Activated CD4-positive, alpha-beta T cell treated with anti-CD3 and anti-CD28 coated beads, Interleukin-10, Interleukin-2, amounts not matched to agents 100 ng/mL and 50 ng/mL, durations not matched to agents 16 hours and 8 hours (primary cell): ENCODE data around the gene NEDD9.

Experiments used
- DNase-seq: peaks from one replicate; pipeline ENCODE4 v3.0.0-alpha.2; 2020

Gene NEDD9

GRCh38 chr6:11200356-11200755 lies 32.1 kb downstream of the NEDD9 start:
- no peak for DNase-seq

GRCh38 chr6:11198663-11199603 lies 33.5 kb downstream of the NEDD9 start:
- DNase-seq: peak; percentile 43

DNA sequence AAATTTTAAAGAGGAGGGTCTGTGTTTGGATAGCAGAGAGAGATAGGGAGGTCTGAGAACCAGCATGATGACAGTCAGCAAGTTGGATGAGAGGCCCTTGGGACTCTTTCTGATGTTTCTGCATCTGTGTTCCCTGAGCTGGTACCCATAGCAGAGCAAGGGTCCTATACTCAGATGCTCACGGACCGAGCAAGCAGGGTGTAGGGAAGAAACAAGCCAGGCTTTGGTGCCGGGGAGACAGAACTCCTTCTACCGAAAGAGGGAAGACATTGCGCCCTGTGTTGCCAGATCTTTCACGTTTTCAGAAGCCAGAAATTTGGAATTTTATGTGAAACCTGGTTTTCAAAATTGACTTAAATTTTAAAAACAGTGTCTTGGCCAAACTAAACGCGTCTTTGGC lies 34.6 kb downstream of the NEDD9 start:
- DNase-seq: no peak

DNA sequence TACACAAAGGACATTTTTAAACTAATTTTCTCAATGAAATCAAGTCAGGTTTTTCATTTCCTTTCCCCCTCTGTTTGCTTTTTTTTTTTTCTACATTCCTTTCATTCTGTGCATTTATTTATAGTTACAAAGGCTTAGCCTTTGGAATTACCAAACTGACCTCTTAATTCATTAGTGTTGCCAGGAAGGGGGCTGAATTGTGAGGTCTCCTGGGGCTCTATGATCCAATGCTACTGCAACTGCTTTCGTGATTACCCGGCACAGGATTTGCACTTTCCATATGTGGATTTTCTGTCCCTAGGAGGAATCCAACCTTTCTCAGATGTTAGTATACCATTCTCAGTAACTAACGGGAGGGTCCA lies 35.3 kb downstream of the NEDD9 start:
- DNase-seq: no peak

GRCh38 chr6:11196511-11197174 lies 35.8 kb downstream of the NEDD9 start:
- DNase-seq: no peak

DNA sequence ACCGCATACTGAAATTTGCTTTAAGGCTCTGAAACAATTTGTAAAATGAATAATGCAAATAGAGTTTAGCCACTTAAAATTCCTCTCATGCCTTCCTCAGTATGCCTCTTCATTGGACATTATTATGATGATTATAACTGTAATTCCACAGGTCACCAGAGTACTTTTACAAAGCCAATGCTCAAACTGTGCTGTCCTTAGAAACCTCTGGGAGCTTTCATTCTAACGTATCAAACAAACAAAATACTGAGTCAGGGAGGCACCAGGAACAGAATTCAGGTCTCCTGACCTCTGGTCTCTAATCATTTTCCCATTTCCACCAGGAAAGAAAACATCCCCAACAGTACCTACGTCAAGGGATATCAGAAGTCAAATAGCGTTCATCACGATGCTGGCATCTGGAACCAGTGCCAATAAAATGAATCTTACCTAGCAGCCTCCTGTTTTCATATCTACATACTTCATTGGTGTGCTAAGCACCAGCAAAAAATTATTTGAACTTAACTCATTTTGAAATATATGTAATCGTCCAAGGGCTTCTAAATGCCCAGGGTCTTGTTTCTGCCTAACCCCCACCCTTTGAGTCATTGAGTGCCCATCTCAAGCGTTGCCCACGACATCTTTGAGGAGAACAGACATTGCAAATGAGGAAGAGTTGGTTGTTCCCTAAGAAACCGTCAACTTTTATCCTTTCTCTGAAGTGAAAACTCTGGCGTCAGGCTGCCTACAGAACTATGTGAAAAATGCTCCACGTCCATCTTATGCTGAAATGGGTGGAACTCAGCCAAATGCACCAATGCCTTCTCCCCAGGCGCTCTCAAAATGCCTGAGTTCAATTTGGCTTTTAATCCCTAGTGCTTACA lies 37.9 kb downstream of the NEDD9 start:
- DNase-seq: no peak

DNA sequence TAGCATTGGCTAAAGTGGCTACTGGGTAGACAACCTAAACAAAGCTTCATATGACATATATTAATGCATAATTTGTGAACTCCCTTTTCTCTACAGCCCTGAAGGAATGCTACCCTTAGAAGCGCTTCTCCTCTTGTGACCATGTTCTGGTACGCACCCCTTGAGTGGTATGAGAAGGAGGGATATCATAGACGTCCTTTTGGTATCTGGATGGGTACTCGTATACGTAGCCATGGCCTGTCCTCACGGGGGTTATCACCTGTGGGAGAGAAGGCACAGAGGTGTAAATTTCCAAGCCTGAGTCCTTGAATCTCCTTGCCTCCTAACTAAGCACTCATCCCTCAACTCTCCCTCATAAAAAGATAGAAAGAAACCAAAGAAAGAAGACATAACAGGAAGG lies 39.0 kb downstream of the NEDD9 start:
- no peak for DNase-seq

- no peak for DNase-seq
These were observed 40.3 kb downstream of the NEDD9 start for GRCh38 chr6:11192167-11192566.

DNA sequence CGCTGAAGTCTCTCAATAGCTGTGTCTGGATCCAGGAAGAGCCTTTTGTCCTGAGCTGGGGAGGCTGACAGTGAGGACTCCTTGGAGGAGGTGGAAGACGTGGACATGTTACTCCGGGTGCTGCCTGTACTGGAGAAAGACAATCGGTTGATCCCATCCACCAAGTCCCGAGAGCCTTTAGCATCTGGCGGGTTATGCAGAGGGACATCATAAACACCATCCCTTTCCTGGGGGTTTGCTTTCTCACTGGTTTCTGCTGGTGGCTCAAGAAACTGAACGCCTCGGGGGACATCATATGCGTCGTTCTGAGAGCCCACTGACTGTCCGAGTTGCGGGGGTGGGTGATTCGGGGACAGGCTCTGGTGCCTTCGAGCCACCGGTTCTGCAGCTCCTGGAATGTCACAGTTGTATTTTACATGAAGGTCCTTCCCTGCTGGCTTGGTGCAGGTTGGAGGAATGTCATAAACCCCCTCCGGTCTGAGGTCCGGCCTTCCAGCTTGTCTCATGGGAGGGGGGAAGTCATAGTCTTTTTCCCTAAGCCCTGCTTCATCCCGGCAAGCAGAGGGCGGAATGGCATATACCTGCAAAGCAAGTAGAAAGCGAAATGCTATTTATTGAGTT lies 41.7 kb downstream of the NEDD9 start:
- DNase-seq: no peak

DNA sequence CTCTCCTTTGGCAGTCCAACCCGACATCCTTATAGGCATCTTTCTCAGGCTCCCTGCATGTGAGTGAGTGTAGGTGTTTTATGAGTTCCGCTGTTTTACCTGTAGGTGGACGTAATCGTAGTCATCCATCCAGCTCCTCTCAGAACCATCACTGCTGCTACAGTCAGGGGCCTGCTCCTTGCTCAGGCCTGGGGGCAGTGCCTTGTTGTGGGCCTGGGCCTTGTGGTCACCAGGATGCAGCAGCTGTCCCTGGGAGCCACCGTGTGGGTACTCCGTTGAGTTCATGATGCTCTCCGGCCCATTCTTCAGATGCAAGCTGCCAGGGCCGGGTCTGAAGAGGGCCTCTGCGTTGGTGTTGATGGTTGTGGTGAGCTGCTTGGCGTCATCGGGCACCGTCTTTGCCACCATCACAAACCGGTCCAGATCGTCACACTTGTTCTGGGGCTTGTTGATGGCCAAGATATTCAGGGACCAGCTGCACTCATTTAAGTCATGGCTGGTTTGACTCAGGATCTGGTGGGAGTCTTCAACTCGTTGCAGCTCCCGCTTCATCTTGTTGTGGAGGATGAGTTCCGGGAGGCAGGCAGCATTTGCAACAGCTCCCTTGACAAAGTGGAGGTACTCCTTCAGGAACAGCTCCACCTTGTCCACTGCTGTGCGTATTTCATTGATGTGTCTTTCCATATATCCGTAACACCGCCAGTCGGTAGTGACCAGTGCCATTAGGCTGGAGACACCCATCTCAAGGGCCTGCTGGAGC lies 42.4 kb downstream of the NEDD9 start:
- DNase-seq: no peak

GRCh38 chr6:11188161-11188915 lies 44.1 kb downstream of the NEDD9 start:
- DNase-seq: no peak

DNA sequence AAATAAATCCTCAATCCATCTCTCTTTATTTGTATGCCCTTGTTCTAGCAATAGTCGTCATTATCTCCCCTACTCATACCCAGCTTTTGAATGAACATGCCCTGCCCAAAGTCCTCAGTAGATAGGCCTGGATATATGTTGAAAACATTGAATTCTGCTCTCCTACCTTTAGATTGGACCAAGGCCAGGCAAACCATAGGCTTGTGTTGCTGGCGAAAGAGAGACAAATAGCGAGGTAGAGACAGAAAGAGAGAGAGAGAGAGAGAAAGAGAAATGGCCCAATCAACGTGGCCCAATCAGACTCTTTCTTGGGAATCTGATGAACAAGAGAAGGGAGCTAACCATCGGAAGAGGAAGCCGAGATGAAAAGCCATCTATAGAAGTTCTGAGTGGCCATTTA lies 45.2 kb downstream of the NEDD9 start:
- no peak for DNase-seq

DNA sequence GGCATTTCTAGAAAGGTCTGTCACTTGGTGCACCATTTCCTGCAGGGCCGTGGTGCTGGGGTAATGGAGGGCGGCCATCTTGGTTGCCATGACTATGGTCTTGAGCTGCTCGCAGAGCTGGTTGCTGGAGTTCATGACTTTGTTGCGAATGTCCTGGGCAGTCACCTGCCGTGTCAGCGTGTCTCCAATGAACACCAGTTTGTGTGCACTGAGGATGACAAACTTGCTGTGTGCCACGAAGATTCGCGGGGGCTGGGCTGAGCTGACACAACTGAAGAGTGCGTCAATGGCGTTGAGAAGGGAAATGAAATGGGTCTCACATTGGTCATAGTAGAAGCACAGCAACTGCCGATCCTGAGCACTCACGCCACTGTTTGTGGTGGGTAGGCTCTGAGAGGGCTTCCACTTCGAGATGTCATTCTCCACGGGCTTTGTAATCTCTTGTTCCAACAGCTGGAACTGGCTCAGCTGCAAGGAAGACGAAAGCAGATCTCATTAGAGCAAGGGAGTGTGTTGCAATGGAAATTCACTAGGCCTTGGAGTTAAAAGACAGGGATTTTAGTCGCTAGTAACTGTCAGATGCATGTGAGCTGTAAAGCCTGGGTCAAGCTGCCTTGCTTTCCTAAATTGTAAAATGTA lies 47.1 kb downstream of the NEDD9 start:
- no peak for DNase-seq

DNA sequence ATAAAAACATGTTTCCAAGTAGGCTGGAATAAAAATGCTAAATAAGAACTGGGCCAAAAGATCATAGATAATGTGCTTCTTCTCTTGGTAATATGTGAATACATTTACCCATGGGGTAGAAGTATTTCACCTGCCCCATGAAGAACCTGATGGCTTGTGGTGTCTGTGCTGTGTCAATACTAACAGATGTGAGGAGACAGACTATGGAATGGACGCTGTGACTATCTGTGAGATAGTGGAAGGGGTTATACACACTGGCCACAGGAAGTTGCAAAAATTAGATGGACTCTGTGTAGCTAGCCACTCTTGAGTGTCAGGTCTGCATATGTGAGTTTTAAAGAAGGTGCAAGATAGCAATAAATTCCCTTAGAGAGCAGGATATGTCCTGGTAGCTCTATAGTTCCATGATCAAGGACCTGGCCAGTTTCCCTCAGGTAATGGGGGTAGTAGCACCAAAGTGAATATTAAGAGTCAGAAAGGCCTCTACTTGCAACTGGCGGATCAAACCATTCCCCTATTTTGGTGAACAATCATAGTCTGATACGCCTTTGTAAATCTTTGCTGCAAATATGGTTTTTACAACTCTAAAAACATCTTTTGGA lies 48.6 kb downstream of the NEDD9 start:
- DNase-seq: no peak

GRCh38 chr6:11181478-11182136 lies 50.9 kb downstream of the NEDD9 start:
- DNase-seq: no peak

DNA sequence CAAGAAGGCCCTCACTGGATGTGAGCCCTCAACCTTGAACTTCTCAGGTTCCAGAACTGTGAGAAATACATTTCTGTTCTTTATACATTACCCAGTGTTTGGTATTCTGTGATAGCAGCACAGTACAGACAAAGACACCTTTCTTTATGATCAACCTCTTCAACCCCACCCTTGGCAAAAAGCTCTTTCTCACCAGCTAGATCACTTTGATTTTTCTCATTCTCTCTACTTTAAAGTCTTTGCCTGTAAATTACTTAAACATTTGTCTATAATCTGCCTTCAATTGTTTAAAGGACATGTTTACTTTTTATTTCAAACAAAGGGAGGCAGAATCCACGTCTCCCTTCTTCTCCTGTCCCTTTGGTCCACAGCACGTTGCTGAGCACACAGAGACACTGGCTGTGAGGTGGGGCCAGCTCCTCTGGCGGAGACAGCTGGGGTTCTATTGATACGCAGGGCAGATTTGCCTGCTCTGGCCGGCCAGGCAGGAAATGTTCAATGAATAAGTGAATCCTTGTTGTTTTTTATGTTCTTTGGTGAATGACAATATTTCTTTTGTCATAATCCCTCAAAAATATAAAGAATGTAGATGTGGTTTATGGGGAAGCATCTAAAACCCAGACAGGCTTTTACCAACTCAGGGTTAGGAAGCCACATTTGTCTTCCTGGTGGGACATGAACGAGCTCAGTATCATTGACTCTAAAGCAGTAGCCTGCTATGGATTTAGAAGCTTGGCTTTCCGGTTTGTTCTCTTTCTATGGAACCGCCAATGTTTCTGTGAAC lies 52.9 kb downstream of the NEDD9 start:
- DNase-seq: no peak

DNA sequence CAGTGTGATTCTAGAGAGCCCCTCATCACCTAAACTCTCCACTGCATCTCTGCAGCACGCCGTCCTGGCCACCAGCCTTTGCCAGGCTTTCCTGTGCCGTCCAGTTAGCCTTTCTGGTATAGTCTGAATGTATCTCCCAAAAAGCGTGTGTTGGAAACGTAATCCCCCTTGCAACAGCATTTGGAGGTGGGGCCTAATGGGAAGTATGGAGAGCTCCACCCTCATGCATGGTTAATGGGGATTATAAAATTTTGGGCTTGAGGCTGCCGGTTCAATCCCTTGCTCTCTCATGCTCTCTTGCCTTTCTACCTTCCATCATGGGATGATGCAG lies 53.4 kb downstream of the NEDD9 start:
- DNase-seq: no peak

- no peak for DNase-seq
These were observed 55.2 kb downstream of the NEDD9 start for GRCh38 chr6:11177271-11177670.

- no peak for DNase-seq
These were observed 58.2 kb downstream of the NEDD9 start for GRCh38 chr6:11174242-11174611.
